BLaER1 treated with 17β-estradiol and CSF1 and Interleukin-3, amounts not matched to agents 10 nM and 100 nM (cell line): Measurements from ENCODE around the gene PCDH15.

Experiments used
- H3K27ac ChIP-seq, 11 experiments: shearing (Covaris generic); formaldehyde crosslinking; 2 replicates each; pipeline ENCODE4 v1.8.1; 2022
- H3K27me3 ChIP-seq, 11 experiments: shearing (Covaris generic); formaldehyde crosslinking; 2 replicates each; pipeline ENCODE4 v1.8.1; 2022
- H3K36me3 ChIP-seq, 11 experiments: shearing (Covaris generic); formaldehyde crosslinking; 2 replicates each; pipeline ENCODE4 v1.8.1; 2022
- H3K4me1 ChIP-seq, 10 experiments: shearing (Covaris generic); formaldehyde crosslinking; 2 replicates each; pipeline ENCODE4 v1.8.1; 2022
- H3K4me2 ChIP-seq, 11 experiments: shearing (Covaris generic); formaldehyde crosslinking; 2 replicates each; pipeline ENCODE4 v1.8.1; 2022
- H3K4me3 ChIP-seq, 10 experiments: shearing (Covaris generic); formaldehyde crosslinking; 2 replicates each; pipeline ENCODE4 v1.8.1; 2022
- H3K9ac ChIP-seq, 11 experiments: shearing (Covaris generic); formaldehyde crosslinking; 2 replicates each; pipeline ENCODE4 v1.8.1; 2022
- H3K9me3 ChIP-seq, 11 experiments: shearing (Covaris generic); formaldehyde crosslinking; replicated peaks in 1 of 11; 2 replicates each; pipeline ENCODE4 v1.8.1; 2022
- H4K20me1 ChIP-seq, 11 experiments: shearing (Covaris generic); formaldehyde crosslinking; 2 replicates each; pipeline ENCODE4 v1.8.1; 2022
- Cebpa-rat ChIP-seq, 11 experiments: shearing (Covaris generic); IDR thresholded peaks; 2 replicates each; pipeline ENCODE4 v1.8.1; 2022

Gene PCDH15

GRCh38 chr10:54108961-54109360 is 692.1 kb downstream of the PCDH15 start:
- Histone ChIP-seq H3K9me3 (peaks cover 0 to 5% (median under 1%) of the 10 kb centered on the region in 11 experiments; a peak in 3 of 22 replicates), H3K27me3 (no peaks in the 10 kb centered on the region), H3K9ac (no peak overlapping the region), H3K4me3 (no peak overlapping the region), H4K20me1 (no peaks in the 10 kb centered on the region), H3K27ac (no peak overlapping the region), H3K4me1 (no peaks in the 10 kb centered on the region), H3K36me3 (no peaks in the 10 kb centered on the region), H3K4me2 (no peak overlapping the region)
- no peak for TF ChIP-seq Cebpa-rat (IDR thresholded peaks at IDR 0.05)

- no peaks in the 10 kb centered on the region for H3K27me3 ChIP-seq
- no peaks in the 10 kb centered on the region for H4K20me1 ChIP-seq
- no peaks in the 10 kb centered on the region for H3K36me3 ChIP-seq
- H3K4me1 ChIP-seq = peaks cover 0 to 6% (median 0%) of the 10 kb centered on the region in 10 experiments; a peak in 3 of 20 replicates
- no peak overlapping the region for H3K27ac ChIP-seq
- no peaks in the 10 kb centered on the region for H3K9me3 ChIP-seq
- H3K4me2 ChIP-seq = no peak overlapping the region
- no peak overlapping the region for H3K9ac ChIP-seq
- no peak overlapping the region for H3K4me3 ChIP-seq
- TF ChIP-seq Cebpa-rat (IDR thresholded peaks at IDR 0.05) = no peak
Observed at GRCh38 chr10:54096892-54097291, 704.1 kb downstream of the PCDH15 start.

GRCh38 chr10:54094321-54094720 is 706.7 kb downstream of the PCDH15 start:
- Histone ChIP-seq H3K4me3 (no peak overlapping the region), H3K9me3 (no peaks in the 10 kb centered on the region), H4K20me1 (no peaks in the 10 kb centered on the region), H3K4me2 (no peak overlapping the region), H3K4me1 (peaks cover 0 to 4% (median 0%) of the 10 kb centered on the region in 10 experiments; a peak in 1 of 20 replicates), H3K9ac (no peak overlapping the region), H3K27ac (no peak overlapping the region), H3K36me3 (no peaks in the 10 kb centered on the region), H3K27me3 (no peaks in the 10 kb centered on the region)
- TF ChIP-seq Cebpa-rat (IDR thresholded peaks at IDR 0.05) = no peak

- Histone ChIP-seq H3K9me3 (no peaks in the 10 kb centered on the region), H3K27me3 (no peaks in the 10 kb centered on the region), H3K36me3 (no peaks in the 10 kb centered on the region), H4K20me1 (no peaks in the 10 kb centered on the region), H3K27ac (no peak overlapping the region), H3K9ac (no peak overlapping the region), H3K4me2 (no peak overlapping the region), H3K4me1 (peaks cover 0 to 4% (median 0%) of the 10 kb centered on the region in 10 experiments; a peak in 2 of 20 replicates), H3K4me3 (no peak overlapping the region)
- no peak for TF ChIP-seq Cebpa-rat (IDR thresholded peaks at IDR 0.05)
Observed at GRCh38 chr10:54091237-54091636, 709.8 kb downstream of the PCDH15 start.

GRCh38 chr10:54081950-54082349 is 719.1 kb downstream of the PCDH15 start:
- no peak overlapping the region for H3K4me2 ChIP-seq
- 0 out of 22 replicates have a peak, but pooled peaks cover 0 to 9% (median 0%) of the 10 kb centered on the region in 11 experiments for H3K9me3 ChIP-seq
- H3K27ac ChIP-seq = no peak overlapping the region
- H4K20me1 ChIP-seq = no peaks in the 10 kb centered on the region
- TF ChIP-seq Cebpa-rat (IDR thresholded peaks at IDR 0.05) = no peak
- no peaks in the 10 kb centered on the region for H3K27me3 ChIP-seq
- H3K9ac ChIP-seq = no peak overlapping the region
- H3K4me3 ChIP-seq = no peak overlapping the region
- H3K36me3 ChIP-seq = no peaks in the 10 kb centered on the region
- no peaks in the 10 kb centered on the region for H3K4me1 ChIP-seq

- no peak for TF ChIP-seq Cebpa-rat (IDR thresholded peaks at IDR 0.05)
- no peaks in the 10 kb centered on the region for H3K27me3 ChIP-seq
Observed at GRCh38 chr10:54067361-54067760, 733.7 kb downstream of the PCDH15 start.

GRCh38 chr10:54066646-54067045 is 734.4 kb downstream of the PCDH15 start:
- Histone ChIP-seq H3K36me3 (no peaks in the 10 kb centered on the region), H3K9me3 (peaks cover 0 to 16% (median 10%) of the 10 kb centered on the region in 11 experiments; a peak in 10 of 22 replicates), H3K4me3 (no peak overlapping the region), H3K9ac (no peak overlapping the region), H4K20me1 (no peaks in the 10 kb centered on the region), H3K4me2 (no peak overlapping the region), H3K4me1 (peaks cover 0 to 28% (median 15%) of the 10 kb centered on the region in 10 experiments; a peak in 12 of 20 replicates), H3K27me3 (no peaks in the 10 kb centered on the region), H3K27ac (no peak overlapping the region)
- TF ChIP-seq Cebpa-rat (IDR thresholded peaks at IDR 0.05) = no peak

More at GRCh38 chr10:54067361-54067760, 733.7 kb downstream of the PCDH15 start:
- no peaks in the 10 kb centered on the region for H3K36me3 ChIP-seq
- peaks cover 0 to 28% (median 15%) of the 10 kb centered on the region in 10 experiments; a peak in 12 of 20 replicates for H3K4me1 ChIP-seq
- H3K27ac ChIP-seq = no peak overlapping the region
- no peak overlapping the region for H3K9ac ChIP-seq
- H4K20me1 ChIP-seq = no peaks in the 10 kb centered on the region
- H3K4me3 ChIP-seq = no peak overlapping the region
- H3K9me3 ChIP-seq = peaks cover 0 to 16% (median 10%) of the 10 kb centered on the region in 11 experiments; a peak in 10 of 22 replicates
- no peak overlapping the region for H3K4me2 ChIP-seq

GRCh38 chr10:54065106-54065505 is 735.9 kb downstream of the PCDH15 start:
- no peaks in the 10 kb centered on the region for H3K36me3 ChIP-seq
- no peak for TF ChIP-seq Cebpa-rat (IDR thresholded peaks at IDR 0.05)

GRCh38 chr10:54064215-54064614 is 736.8 kb downstream of the PCDH15 start:
- no peaks in the 10 kb centered on the region for H3K36me3 ChIP-seq
- no peak for TF ChIP-seq Cebpa-rat (IDR thresholded peaks at IDR 0.05)
- H3K27ac ChIP-seq = peak overlapping the region in 6 of 11 experiments; percentile 27 to 70 (median 52); a peak in 11 of 22 replicates
- H4K20me1 ChIP-seq = no peaks in the 10 kb centered on the region
- H3K4me1 ChIP-seq = peaks cover 0 to 28% (median 15%) of the 10 kb centered on the region in 10 experiments; a peak in 12 of 20 replicates
- no peak overlapping the region for H3K9ac ChIP-seq
- H3K4me2 ChIP-seq = peak overlapping the region in 7 of 11 experiments; percentile 44 to 80 (median 50); a peak in 12 of 22 replicates
- no peaks in the 10 kb centered on the region for H3K27me3 ChIP-seq
- H3K4me3 ChIP-seq = no peak overlapping the region
- H3K9me3 ChIP-seq = peaks cover 0 to 16% (median 10%) of the 10 kb centered on the region in 11 experiments; a peak in 10 of 22 replicates

More at GRCh38 chr10:54065106-54065505, 735.9 kb downstream of the PCDH15 start:
- H3K9ac ChIP-seq = peak overlapping the region in 1 of 11 experiments; percentile 23; a peak in 1 of 22 replicates
- peaks cover 0 to 16% (median 10%) of the 10 kb centered on the region in 11 experiments; a peak in 10 of 22 replicates for H3K9me3 ChIP-seq
- no peaks in the 10 kb centered on the region for H3K27me3 ChIP-seq
- peak overlapping the region in 7 of 11 experiments; percentile 44 to 80 (median 50); a peak in 14 of 22 replicates for H3K4me2 ChIP-seq
- H3K4me1 ChIP-seq = peaks cover 0 to 28% (median 15%) of the 10 kb centered on the region in 10 experiments; a peak in 12 of 20 replicates
- no peaks in the 10 kb centered on the region for H4K20me1 ChIP-seq
- peak overlapping the region in 5 of 11 experiments; percentile 48 to 70 (median 53); a peak in 10 of 22 replicates for H3K27ac ChIP-seq
- no peak overlapping the region for H3K4me3 ChIP-seq
